Measurements from ENCODE around the gene TPD52L2. TPM values are rescaled to one million over a fixed set of nuclear protein-coding genes. Genes with fewer than 3 reads are reported as not detected.

Gene TPD52L2
- polyA plus RNA-seq, 3 donors: 137 to 167 (median 144) TPM

- no peak overlapping the region for H2AFZ ChIP-seq (ENCODE audit: insufficient read depth, low read depth, low read length, poor library complexity, severe bottlenecking)
- no peak overlapping the region for H3K9ac ChIP-seq (ENCODE audit: insufficient read depth, low read length, poor library complexity, severe bottlenecking)
- 83% methylated on average over 23 of the region's 24 CpGs for WGBS (ENCODE audit: insufficient coverage)
- H3K27me3 Mint-ChIP-seq (ENCODE audit: low read depth in 3 of 3): peaks cover 17 to 30% (median 18%) of the 10 kb centered on the region in 3 donors
- no peak overlapping the region for H3K27ac ChIP-seq (ENCODE audit: low read depth in 1 of 2, low read length in 2 of 2)
- no peaks in the 10 kb centered on the region for H3K27me3 ChIP-seq (ENCODE audit: control insufficient read depth in 2 of 2, insufficient read depth in 2 of 2, low read length in 2 of 2)
- H3K9me3 Mint-ChIP-seq: peaks cover 0 to 3% (median 0%) of the 10 kb centered on the region in 7 donors
- H4K20me1 ChIP-seq (ENCODE audit: insufficient read depth, low read length): peaks cover 8% of the 10 kb centered on the region
- intact Hi-C loops (cut with micrococcal nuclease): no loop called here
- H3K36me3 Mint-ChIP-seq: no peaks in the 10 kb centered on the region
- H3K4me1 Mint-ChIP-seq: peaks cover 7% of the 10 kb centered on the region
- H3K4me2 ChIP-seq (replicated peaks; ENCODE audit: extremely low read depth, low read length, poor library complexity, severe bottlenecking): peak overlapping the region; percentile 31
- no peak overlapping the region for H3K4me3 ChIP-seq (replicated peaks in 1 of 3; ENCODE audit: low read depth in 2 of 3, low read length in 3 of 3)
- peaks cover 0 to 6% of the 10 kb centered on the region in 2 donors for H3K4me1 ChIP-seq (ENCODE audit: control insufficient read depth in 1 of 2, insufficient read depth in 2 of 2, low read length in 2 of 2)
- no peaks in the 10 kb centered on the region for H3K9me3 ChIP-seq (replicated peaks in 1 of 2; ENCODE audit: control insufficient read depth in 1 of 2, insufficient read depth in 1 of 2, low read length in 2 of 2)
- no peaks in the 10 kb centered on the region for H3K79me2 ChIP-seq (ENCODE audit: insufficient read depth, low read length)
- no peak for TF ChIP-seq CTCF (IDR thresholded peaks at IDR 0.05)
- H3K4me3 Mint-ChIP-seq: peak overlapping the region; percentile 24 to 69
- no peak for DNase-seq
- peak overlapping the region in 1 of 7 donors; percentile 37 for H3K27ac Mint-ChIP-seq
- H3K36me3 ChIP-seq (replicated peaks in 1 of 2; ENCODE audit: control insufficient read depth in 1 of 2, insufficient read depth in 2 of 2, low read length in 2 of 2): no peaks in the 10 kb centered on the region
Observed at GRCh38 chr20:63819224-63819921, 45.7 kb upstream of the TPD52L2 start.

- Mint-ChIP-seq H3K4me1 (peaks cover 7% of the 10 kb centered on the region), H3K9me3 (peaks cover 0 to 1% (median 0%) of the 10 kb centered on the region in 7 donors), H3K27me3 (ENCODE audit: low read depth in 3 of 3) (peaks cover 23 to 31% (median 28%) of the 10 kb centered on the region in 3 donors), H3K4me3 (no peak overlapping the region), H3K36me3 (no peaks in the 10 kb centered on the region), H3K27ac (no peak overlapping the region)
- Histone ChIP-seq H3K4me1 (ENCODE audit: control insufficient read depth in 1 of 2, insufficient read depth in 2 of 2, low read length in 2 of 2) (peaks cover 0 to 6% of the 10 kb centered on the region in 2 donors), H3K79me2 (ENCODE audit: insufficient read depth, low read length) (no peaks in the 10 kb centered on the region), H3K9me3 (replicated peaks in 1 of 2; ENCODE audit: control insufficient read depth in 1 of 2, insufficient read depth in 1 of 2, low read length in 2 of 2) (no peaks in the 10 kb centered on the region), H3K27me3 (ENCODE audit: control insufficient read depth in 2 of 2, insufficient read depth in 2 of 2, low read length in 2 of 2) (peaks cover 0 to 6% of the 10 kb centered on the region in 2 donors), H3K36me3 (replicated peaks in 1 of 2; ENCODE audit: control insufficient read depth in 1 of 2, insufficient read depth in 2 of 2, low read length in 2 of 2) (no peaks in the 10 kb centered on the region), H3K4me2 (replicated peaks; ENCODE audit: extremely low read depth, low read length, poor library complexity, severe bottlenecking) (no peak overlapping the region), H3K4me3 (replicated peaks in 1 of 3; ENCODE audit: low read depth in 2 of 3, low read length in 3 of 3) (no peak overlapping the region), H2AFZ (ENCODE audit: insufficient read depth, low read depth, low read length, poor library complexity, severe bottlenecking) (no peak overlapping the region), H3K9ac (ENCODE audit: insufficient read depth, low read length, poor library complexity, severe bottlenecking) (no peak overlapping the region), H4K20me1 (ENCODE audit: insufficient read depth, low read length) (no peaks in the 10 kb centered on the region), H3K27ac (ENCODE audit: low read depth in 1 of 2, low read length in 2 of 2) (no peak overlapping the region)
- no peak for TF ChIP-seq CTCF (IDR thresholded peaks at IDR 0.05)
- WGBS (ENCODE audit: insufficient coverage): 69% methylated on average over 5 of the region's 8 CpGs
- no peak for DNase-seq
- intact Hi-C loops (cut with micrococcal nuclease): no loop called here
Observed at GRCh38 chr20:63821811-63822210, 43.3 kb upstream of the TPD52L2 start.
